SK-N-DZ (cell line): ENCODE results near the gene LRP10.
A peak's percentile ranks its signal among the peaks of the same experiment; 100 is the strongest.
"Not testable (repeated sequence)": the region's sequence is repeated elsewhere in the genome, so short reads cannot be mapped to it uniquely, and the experiment has no call there.

ENCODE experiments used
- DNase-seq: peaks from one replicate; pipeline ENCODE4 v3.0.0-alpha.2; 2015; ENCODE audit warnings: low spot score

Gene LRP10

GRCh38 chr14:22842211-22843122 is 29.1 kb upstream of the LRP10 start:
- no peak for DNase-seq

- no peak for DNase-seq
Measured at GRCh38 chr14:22843123-22843925, 28.2 kb upstream of the LRP10 start.

- no peak for DNase-seq
Measured at GRCh38 chr14:22844221-22845102, 27.1 kb upstream of the LRP10 start.

GRCh38 chr14:22845103-22845394 is 26.5 kb upstream of the LRP10 start:
- no peak for DNase-seq

- DNase-seq: no peak
Measured at GRCh38 chr14:22845821-22846625, 25.5 kb upstream of the LRP10 start.

- no peak for DNase-seq
Measured at GRCh38 chr14:22846811-22847307, 24.7 kb upstream of the LRP10 start.

- no peak for DNase-seq
Measured at GRCh38 chr14:22847661-22848341, 23.7 kb upstream of the LRP10 start.

GRCh38 chr14:22848351-22849164 is 23.0 kb upstream of the LRP10 start:
- no peak for DNase-seq

- no peak for DNase-seq
Measured at GRCh38 chr14:22849212-22849819, 22.2 kb upstream of the LRP10 start.

- no peak for DNase-seq
Measured at GRCh38 chr14:22850944-22851764, 20.4 kb upstream of the LRP10 start.

GRCh38 chr14:22852178-22852577 is 19.4 kb upstream of the LRP10 start:
- not testable (repeated sequence) for DNase-seq

- DNase-seq: no peak
Measured at GRCh38 chr14:22852599-22852939, 19.0 kb upstream of the LRP10 start.

GRCh38 chr14:22852940-22853767 is 18.4 kb upstream of the LRP10 start:
- DNase-seq: peak; percentile 70

- DNase-seq: not testable (repeated sequence)
Measured at GRCh38 chr14:22854296-22854695, 17.2 kb upstream of the LRP10 start.

GRCh38 chr14:22854963-22855724 is 16.4 kb upstream of the LRP10 start:
- DNase-seq: no peak

- no peak for DNase-seq
Measured at GRCh38 chr14:22856428-22856827, 15.1 kb upstream of the LRP10 start.
